Left ventricle myocardium inferior (tissue), 1 donor: Measurements from ENCODE around the gene MRPL43. TPM values are rescaled to one million over a fixed set of nuclear protein-coding genes. Genes with fewer than 3 reads are reported as not detected.
A peak's percentile ranks its signal among the peaks of the same experiment; 100 is the strongest.

Experiments
- DNase-seq: peaks from one replicate; pipeline ENCODE4 v3.0.0-alpha.2; 2020
- H3K27ac ChIP-seq: fragments of 200-600 bp; replicated peaks from 2 replicates; pipeline ENCODE4 v1.8.0; 2021
- H3K27me3 ChIP-seq: fragments of 200-600 bp; 2 replicates; pipeline ENCODE4 v1.8.0; 2021; ENCODE audit warnings: low read depth
- H3K36me3 ChIP-seq: fragments of 200-600 bp; 2 replicates; pipeline ENCODE4 v1.8.0; 2021
- H3K4me1 ChIP-seq: fragments of 200-600 bp; 2 replicates; pipeline ENCODE4 v1.8.0; 2021
- H3K4me3 ChIP-seq: fragments of 200-600 bp; 2 replicates; pipeline ENCODE4 v1.8.0; 2021; ENCODE audit warnings: mild to moderate bottlenecking, moderate library complexity
- H3K9me3 ChIP-seq: fragments of 200-600 bp; replicated peaks from 2 replicates; pipeline ENCODE4 v1.8.0; 2021
- CTCF ChIP-seq: fragments of 200-600 bp; IDR thresholded peaks from 2 replicates; pipeline ENCODE4 v1.8.0; 2021; ENCODE audit warnings: antibody characterized with exemption, mild to moderate bottlenecking, borderline replicate concordance
- intact Hi-C: fragments of 100-400 bp; cut with micrococcal nuclease; formaldehyde crosslinking; loops from one replicate; pipeline ENCODE4 v1.11.0; 2022
- total RNA-seq: library from RNA; stranded (reverse); fragmentation: NEBNext Ultra II Directional; extraction: Animal tissue kit (Norgen Biotek cat#: 25700); gene quantifications from one replicate; pipeline ENCODE4 v1.2.1, GENCODE V29; 2021
- donor health status: DM: no; HTN: yes; CAD: no; lungs with severe emphysema.

Gene MRPL43
- total RNA-seq, 1 donor from 2014 or later = 49.7 TPM

- TF ChIP-seq CTCF = no peak
- intact Hi-C loops = no loop called here
- H3K4me3 ChIP-seq = no peak overlapping the region
- H3K4me1 ChIP-seq = peaks cover 76% of the 10 kb centered on the region
- no peak for DNase-seq
- peaks cover 35% of the 10 kb centered on the region for H3K36me3 ChIP-seq
- no peaks in the 10 kb centered on the region for H3K27me3 ChIP-seq
- H3K9me3 ChIP-seq = no peaks in the 10 kb centered on the region
- peak overlapping the region; percentile 76 for H3K27ac ChIP-seq
Observed at GRCh38 chr10:101008823-101009423, 21.6 kb upstream of the MRPL43 start.

DNA sequence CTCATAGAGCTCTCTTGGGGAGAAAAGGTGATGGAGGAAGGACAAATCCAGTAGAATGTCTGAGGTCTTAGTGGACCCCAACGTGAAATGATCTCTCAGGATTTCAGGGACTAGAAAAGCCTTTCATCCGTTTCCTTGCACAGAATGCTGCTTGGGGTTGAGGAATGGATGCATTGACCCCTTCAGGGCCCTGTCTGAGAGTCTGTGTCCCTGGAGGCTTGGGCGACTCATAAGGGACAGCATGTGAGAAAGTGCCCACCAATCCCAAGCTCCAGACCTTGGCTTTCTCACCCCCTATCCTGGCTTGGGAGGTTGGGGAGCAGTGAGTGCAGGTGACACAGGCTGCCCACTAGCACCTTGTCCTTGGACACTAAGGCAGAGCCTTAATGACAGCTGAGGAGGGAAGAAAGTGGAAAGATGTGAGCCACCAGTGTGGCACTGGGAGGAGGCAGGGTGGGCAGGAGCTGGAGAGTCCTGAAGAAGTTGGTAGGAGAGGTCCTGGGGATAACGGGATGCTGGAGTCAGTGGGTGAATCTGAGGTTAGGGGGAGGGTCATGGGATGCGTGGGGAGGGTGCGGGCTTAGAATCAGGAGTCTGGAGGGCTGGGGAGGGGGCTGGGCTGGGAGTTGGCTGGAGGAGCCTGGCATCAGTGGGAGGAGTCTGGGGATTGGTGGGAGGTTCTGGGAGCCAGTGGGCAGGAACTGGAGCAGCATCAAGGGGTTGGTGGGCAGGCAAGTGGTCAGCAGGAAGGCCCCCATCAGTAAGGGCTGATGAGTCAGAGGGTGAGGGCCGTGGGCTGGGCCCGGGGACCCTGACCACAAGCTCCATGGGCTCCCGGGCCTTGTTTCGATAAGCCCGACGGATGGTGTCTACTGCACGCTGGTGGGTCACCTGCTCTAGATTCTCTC lies 20.9 kb upstream of the MRPL43 start:
- Histone ChIP-seq H3K4me1 (peaks cover 77% of the 10 kb centered on the region), H3K27me3 (no peaks in the 10 kb centered on the region), H3K4me3 (no peak overlapping the region), H3K36me3 (peaks cover 42% of the 10 kb centered on the region), H3K27ac (peak overlapping the region; percentile 76), H3K9me3 (no peaks in the 10 kb centered on the region)
- intact Hi-C loops = no loop called here
- no peak for TF ChIP-seq CTCF
- DNase-seq = no peak

- Histone ChIP-seq H3K9me3 (no peaks in the 10 kb centered on the region), H3K4me1 (peaks cover 77% of the 10 kb centered on the region), H3K27me3 (no peaks in the 10 kb centered on the region), H3K27ac (peak overlapping the region; percentile 76), H3K36me3 (peaks cover 50% of the 10 kb centered on the region), H3K4me3 (no peak overlapping the region)
- TF ChIP-seq CTCF = no peak
- DNase-seq = no peak
- intact Hi-C loops = no loop called here
Observed at GRCh38 chr10:101007099-101007711, 19.9 kb upstream of the MRPL43 start.

DNA sequence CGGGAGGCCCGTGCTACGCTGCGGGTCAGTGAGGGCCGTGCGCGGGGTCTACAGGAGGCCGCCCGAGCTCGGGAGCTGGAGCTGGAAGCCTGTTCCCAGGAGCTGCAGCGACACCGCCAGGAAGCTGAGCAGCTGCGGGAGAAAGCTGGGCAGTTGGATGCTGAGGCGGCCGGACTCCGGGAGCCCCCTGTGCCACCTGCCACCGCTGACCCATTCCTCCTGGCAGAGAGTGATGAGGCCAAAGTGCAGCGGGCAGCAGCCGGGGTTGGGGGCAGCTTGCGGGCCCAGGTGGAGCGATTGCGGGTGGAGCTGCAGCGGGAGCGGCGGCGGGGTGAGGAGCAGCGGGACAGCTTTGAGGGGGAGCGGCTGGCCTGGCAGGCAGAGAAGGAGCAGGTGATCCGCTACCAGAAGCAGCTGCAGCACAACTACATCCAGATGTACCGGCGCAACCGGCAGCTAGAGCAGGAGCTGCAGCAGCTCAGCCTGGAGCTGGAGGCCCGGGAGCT lies 19.3 kb upstream of the MRPL43 start:
- Histone ChIP-seq H3K4me3 (no peak overlapping the region), H3K27me3 (no peaks in the 10 kb centered on the region), H3K27ac (peak overlapping the region; percentile 76), H3K36me3 (peaks cover 50% of the 10 kb centered on the region), H3K4me1 (peaks cover 77% of the 10 kb centered on the region), H3K9me3 (no peaks in the 10 kb centered on the region)
- intact Hi-C loops = no loop called here
- no peak for TF ChIP-seq CTCF
- DNase-seq = no peak

- no peaks in the 10 kb centered on the region for H3K27me3 ChIP-seq
- peaks cover 50% of the 10 kb centered on the region for H3K36me3 ChIP-seq
- DNase-seq = no peak
- H3K9me3 ChIP-seq = no peaks in the 10 kb centered on the region
- H3K4me3 ChIP-seq = no peak overlapping the region
- intact Hi-C loops = no loop called here
- H3K27ac ChIP-seq = peak overlapping the region; percentile 76
- TF ChIP-seq CTCF = no peak
- peaks cover 81% of the 10 kb centered on the region for H3K4me1 ChIP-seq
Observed at GRCh38 chr10:101005869-101006567, 18.7 kb upstream of the MRPL43 start.
